GM11168 (cell line): Measurements from ENCODE around the gene KCNAB2.
"Not testable (repeated sequence)": the region's sequence is repeated elsewhere in the genome, so short reads cannot be mapped to it uniquely, and the experiment has no call there.

Source experiments
- in situ Hi-C: fragments of 300-500 bp; cut with MboI; formaldehyde crosslinking; loops from one replicate; pipeline ENCODE4 v1.12.0; 2022; ENCODE audit warnings: low sequenced_read_pairs; ENCODE audit not compliant: unreplicated experiment

KCNAB2 gene

GRCh38 chr1:6009120-6010040 lies 36.3 kb upstream of the KCNAB2 start:
- in situ Hi-C loops = no loop called here

GRCh38 chr1:6010554-6010953 lies 35.1 kb upstream of the KCNAB2 start:
- in situ Hi-C loops = no loop called here

- in situ Hi-C loops = no loop called here
Measured at GRCh38 chr1:6011161-6011945, 34.3 kb upstream of the KCNAB2 start.

- in situ Hi-C loops = no loop called here
Measured at GRCh38 chr1:6011946-6012258, 33.8 kb upstream of the KCNAB2 start.

GRCh38 chr1:6012529-6013318 lies 33.0 kb upstream of the KCNAB2 start:
- in situ Hi-C loops = no loop called here

- in situ Hi-C loops = no loop called here
Measured at GRCh38 chr1:6013491-6013890, 32.2 kb upstream of the KCNAB2 start.

GRCh38 chr1:6014130-6014999 lies 31.3 kb upstream of the KCNAB2 start:
- in situ Hi-C loops = no loop called here

GRCh38 chr1:6016191-6016865 lies 29.4 kb upstream of the KCNAB2 start:
- in situ Hi-C loops = no loop called here

GRCh38 chr1:6017654-6018053 lies 28.0 kb upstream of the KCNAB2 start:
- in situ Hi-C loops = not testable (repeated sequence)

GRCh38 chr1:6019166-6019845 lies 26.4 kb upstream of the KCNAB2 start:
- in situ Hi-C loops = no loop called here

- in situ Hi-C loops = no loop called here
Measured at GRCh38 chr1:6022193-6022592, 23.5 kb upstream of the KCNAB2 start.

GRCh38 chr1:6023346-6023745 lies 22.3 kb upstream of the KCNAB2 start:
- in situ Hi-C loops = no loop called here

GRCh38 chr1:6024376-6024775 lies 21.3 kb upstream of the KCNAB2 start:
- in situ Hi-C loops = no loop called here

GRCh38 chr1:6025269-6026094 lies 20.2 kb upstream of the KCNAB2 start:
- in situ Hi-C loops = no loop called here

- in situ Hi-C loops = no loop called here
Measured at GRCh38 chr1:6026095-6026809, 19.4 kb upstream of the KCNAB2 start.

- in situ Hi-C loops = no loop called here
Measured at GRCh38 chr1:6027591-6027990, 18.1 kb upstream of the KCNAB2 start.
